ENCODE results near the gene KCNF1. TPM values are rescaled to one million over a fixed set of nuclear protein-coding genes. Genes with fewer than 3 reads are reported as not detected.
A peak's percentile ranks its signal among the peaks of the same experiment; 100 is the strongest.

Gene KCNF1
- not detected in 2 replicates for total RNA-seq

- Mint-ChIP-seq H3K27ac (no peak within 1 kb of the TSS), H3K9me3 (no peaks in the 10 kb centered on the region), H3K4me1 (ENCODE audit: low read depth) (no peaks in the 10 kb centered on the region), H3K36me3 (ENCODE audit: low read depth) (no peaks in the 10 kb centered on the region), H3K27me3 (ENCODE audit: insufficient read depth) (peaks cover 16% of the 10 kb centered on the region), H3K4me3 (no peak within 1 kb of the TSS)
- intact Hi-C loops (cut with micrococcal nuclease), result no loop called here
- no peak for DNase-seq (ENCODE audit: low spot score)
Measured at GRCh38 chr2:10911291-10912075, at the start of gene KCNF1. KCNF1 (plus strand) TSS chr2:10911934; CDS start chr2:10912427, 493 bp downstream.

- DNase-seq (ENCODE audit: low spot score), result no peak
- Mint-ChIP-seq H3K4me1 (ENCODE audit: low read depth) (peaks cover 16% of the 10 kb centered on the region), H3K27me3 (ENCODE audit: insufficient read depth) (peaks cover 23% of the 10 kb centered on the region), H3K36me3 (ENCODE audit: low read depth) (no peaks in the 10 kb centered on the region), H3K4me3 (no peak overlapping the region), H3K9me3 (no peaks in the 10 kb centered on the region), H3K27ac (no peak overlapping the region)
- intact Hi-C loops (cut with micrococcal nuclease), result no loop called here
Measured at GRCh38 chr2:10862330-10862729, 49.4 kb upstream of the KCNF1 start.

- intact Hi-C loops (cut with micrococcal nuclease), result no loop called here
- Mint-ChIP-seq H3K27ac (peak overlapping the region; percentile 49), H3K27me3 (ENCODE audit: insufficient read depth) (peaks cover 23% of the 10 kb centered on the region), H3K4me3 (no peak overlapping the region), H3K9me3 (no peaks in the 10 kb centered on the region), H3K36me3 (ENCODE audit: low read depth) (no peaks in the 10 kb centered on the region), H3K4me1 (ENCODE audit: low read depth) (peaks cover 16% of the 10 kb centered on the region)
- DNase-seq (ENCODE audit: low spot score), result no peak
Measured at GRCh38 chr2:10863047-10863446, 48.7 kb upstream of the KCNF1 start.

GRCh38 chr2:10863837-10864236 lies 47.9 kb upstream of the KCNF1 start:
- H3K27ac Mint-ChIP-seq, result no peak overlapping the region

GRCh38 chr2:10864251-10864650 lies 47.5 kb upstream of the KCNF1 start:
- DNase-seq (ENCODE audit: low spot score), result no peak
- no peak overlapping the region for H3K27ac Mint-ChIP-seq
- peaks cover 16% of the 10 kb centered on the region for H3K4me1 Mint-ChIP-seq (ENCODE audit: low read depth)
- intact Hi-C loops (cut with micrococcal nuclease), result no loop called here
- H3K27me3 Mint-ChIP-seq (ENCODE audit: insufficient read depth), result peaks cover 23% of the 10 kb centered on the region
- H3K9me3 Mint-ChIP-seq, result no peaks in the 10 kb centered on the region
- H3K36me3 Mint-ChIP-seq (ENCODE audit: low read depth), result no peaks in the 10 kb centered on the region
- no peak overlapping the region for H3K4me3 Mint-ChIP-seq

More at GRCh38 chr2:10863837-10864236, 47.9 kb upstream of the KCNF1 start:
- no peak for DNase-seq (ENCODE audit: low spot score)
- Mint-ChIP-seq H3K27me3 (ENCODE audit: insufficient read depth) (peaks cover 23% of the 10 kb centered on the region), H3K36me3 (ENCODE audit: low read depth) (no peaks in the 10 kb centered on the region), H3K9me3 (no peaks in the 10 kb centered on the region), H3K4me3 (no peak overlapping the region), H3K4me1 (ENCODE audit: low read depth) (peaks cover 16% of the 10 kb centered on the region)
- intact Hi-C loops (cut with micrococcal nuclease), result no loop called here

GRCh38 chr2:10864861-10865636 lies 46.7 kb upstream of the KCNF1 start:
- H3K27me3 Mint-ChIP-seq (ENCODE audit: insufficient read depth), result peaks cover 23% of the 10 kb centered on the region
- H3K9me3 Mint-ChIP-seq, result no peaks in the 10 kb centered on the region
- intact Hi-C loops (cut with micrococcal nuclease), result no loop called here
- H3K4me3 Mint-ChIP-seq, result no peak overlapping the region
- H3K27ac Mint-ChIP-seq, result no peak overlapping the region
- no peaks in the 10 kb centered on the region for H3K36me3 Mint-ChIP-seq (ENCODE audit: low read depth)
- H3K4me1 Mint-ChIP-seq (ENCODE audit: low read depth), result peaks cover 16% of the 10 kb centered on the region
- DNase-seq (ENCODE audit: low spot score), result no peak

GRCh38 chr2:10865841-10866240 lies 45.9 kb upstream of the KCNF1 start:
- no peaks in the 10 kb centered on the region for H3K9me3 Mint-ChIP-seq

GRCh38 chr2:10867692-10868420 lies 43.9 kb upstream of the KCNF1 start:
- intact Hi-C loops (cut with micrococcal nuclease), result no loop called here
- Mint-ChIP-seq H3K27ac (no peak overlapping the region), H3K4me3 (no peak overlapping the region), H3K4me1 (ENCODE audit: low read depth) (peaks cover 16% of the 10 kb centered on the region), H3K36me3 (ENCODE audit: low read depth) (no peaks in the 10 kb centered on the region), H3K27me3 (ENCODE audit: insufficient read depth) (peaks cover 16% of the 10 kb centered on the region), H3K9me3 (peaks cover 3% of the 10 kb centered on the region)
- no peak for DNase-seq (ENCODE audit: low spot score)

More at GRCh38 chr2:10865841-10866240, 45.9 kb upstream of the KCNF1 start:
- Mint-ChIP-seq H3K27me3 (ENCODE audit: insufficient read depth) (peaks cover 19% of the 10 kb centered on the region), H3K36me3 (ENCODE audit: low read depth) (no peaks in the 10 kb centered on the region), H3K27ac (no peak overlapping the region), H3K4me1 (ENCODE audit: low read depth) (peaks cover 16% of the 10 kb centered on the region), H3K4me3 (no peak overlapping the region)
- DNase-seq (ENCODE audit: low spot score), result no peak
- intact Hi-C loops (cut with micrococcal nuclease), result no loop called here

GRCh38 chr2:10868465-10869314 lies 43.0 kb upstream of the KCNF1 start:
- DNase-seq (ENCODE audit: low spot score), result no peak
- no peak overlapping the region for H3K27ac Mint-ChIP-seq
- no peak overlapping the region for H3K4me3 Mint-ChIP-seq
- peaks cover 3% of the 10 kb centered on the region for H3K9me3 Mint-ChIP-seq
- intact Hi-C loops (cut with micrococcal nuclease), result no loop called here
- H3K36me3 Mint-ChIP-seq (ENCODE audit: low read depth), result no peaks in the 10 kb centered on the region
- H3K27me3 Mint-ChIP-seq (ENCODE audit: insufficient read depth), result peaks cover 15% of the 10 kb centered on the region
- H3K4me1 Mint-ChIP-seq (ENCODE audit: low read depth), result peaks cover 16% of the 10 kb centered on the region

GRCh38 chr2:10871978-10872377 lies 39.8 kb upstream of the KCNF1 start:
- Mint-ChIP-seq H3K27me3 (ENCODE audit: insufficient read depth) (peaks cover 18% of the 10 kb centered on the region), H3K9me3 (peaks cover 3% of the 10 kb centered on the region), H3K36me3 (ENCODE audit: low read depth) (no peaks in the 10 kb centered on the region), H3K4me3 (no peak overlapping the region), H3K4me1 (ENCODE audit: low read depth) (no peaks in the 10 kb centered on the region), H3K27ac (no peak overlapping the region)
- intact Hi-C loops (cut with micrococcal nuclease), result no loop called here
- DNase-seq (ENCODE audit: low spot score), result no peak

GRCh38 chr2:10873171-10873570 lies 38.6 kb upstream of the KCNF1 start:
- no peaks in the 10 kb centered on the region for H3K36me3 Mint-ChIP-seq (ENCODE audit: low read depth)
- H3K27ac Mint-ChIP-seq, result no peak overlapping the region
- no peak overlapping the region for H3K4me3 Mint-ChIP-seq
- peaks cover 23% of the 10 kb centered on the region for H3K27me3 Mint-ChIP-seq (ENCODE audit: insufficient read depth)
- intact Hi-C loops (cut with micrococcal nuclease), result no loop called here
- no peaks in the 10 kb centered on the region for H3K4me1 Mint-ChIP-seq (ENCODE audit: low read depth)
- peaks cover 3% of the 10 kb centered on the region for H3K9me3 Mint-ChIP-seq
- no peak for DNase-seq (ENCODE audit: low spot score)

- no peak for DNase-seq (ENCODE audit: low spot score)
- intact Hi-C loops (cut with micrococcal nuclease), result no loop called here
- peaks cover 3% of the 10 kb centered on the region for H3K9me3 Mint-ChIP-seq
- H3K27me3 Mint-ChIP-seq (ENCODE audit: insufficient read depth), result peaks cover 25% of the 10 kb centered on the region
- no peak overlapping the region for H3K4me3 Mint-ChIP-seq
- H3K27ac Mint-ChIP-seq, result no peak overlapping the region
- H3K36me3 Mint-ChIP-seq (ENCODE audit: low read depth), result no peaks in the 10 kb centered on the region
- H3K4me1 Mint-ChIP-seq (ENCODE audit: low read depth), result no peaks in the 10 kb centered on the region
Measured at GRCh38 chr2:10873790-10874437, 37.8 kb upstream of the KCNF1 start.

Measured in activated T-helper 1 cell treated with anti-CD3 and anti-CD28 coated beads, Interleukin-12 subunit alpha, Interleukin-12 subunit beta, Interleukin-2, Interleukin-4 antibody, amounts not matched to agents 30 ng/mL and 10 ng/mL and 1 ng/mL, durations not matched to agents 14 hours and 24 hours and 36 hours (primary cell).